ENCODE results near the gene MACROD2. TPM values are rescaled to one million over a fixed set of nuclear protein-coding genes. Genes with fewer than 3 reads are reported as not detected.

The MACROD2 gene
- total RNA-seq, 1 donor from 2014 or later = 2.4 TPM

DNA sequence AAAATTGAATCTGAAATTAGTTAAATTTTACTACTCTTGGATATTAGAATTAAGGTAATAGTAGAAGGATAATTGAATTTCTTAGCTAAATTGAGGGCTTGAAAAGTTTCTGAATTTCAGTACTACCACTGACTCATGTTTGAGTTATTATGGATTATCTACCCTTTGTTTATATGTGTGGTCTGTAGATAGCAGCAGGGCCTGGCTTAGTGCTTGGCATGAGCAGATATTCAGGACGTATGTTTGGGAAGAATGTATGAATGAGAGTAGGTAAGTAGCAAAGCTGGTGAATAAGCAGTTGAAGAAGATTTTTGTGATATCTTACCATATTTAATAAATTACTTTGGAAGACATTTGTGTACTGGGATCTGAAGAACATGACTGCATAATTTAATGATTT lies 152.7 kb downstream of the MACROD2 start:
- DNase-seq (ENCODE audit: low read depth) = peak; percentile 54
- no peaks in the 10 kb centered on the region for H3K9me3 Mint-ChIP-seq (ENCODE audit: unreplicated experiment)
- no peak overlapping the region for H3K4me3 ChIP-seq (ENCODE audit: insufficient read depth, low read depth, low read length)
- H3K79me2 ChIP-seq (ENCODE audit: insufficient read depth, low read length) = no peaks in the 10 kb centered on the region
- no peaks in the 10 kb centered on the region for H3K36me3 ChIP-seq (ENCODE audit: insufficient read depth, low read length)
- no peak overlapping the region for H3K9ac ChIP-seq (ENCODE audit: low read length)
- H4K20me1 ChIP-seq (ENCODE audit: insufficient read depth, low read length) = no peaks in the 10 kb centered on the region
- H3K4me1 ChIP-seq (ENCODE audit: insufficient read depth, low read length) = no peaks in the 10 kb centered on the region
- H3K27ac ChIP-seq (ENCODE audit: low read depth, low read length) = no peak overlapping the region
- no peak overlapping the region for H3K4me2 ChIP-seq (ENCODE audit: low read length)
- H3K36me3 Mint-ChIP-seq (ENCODE audit: low read depth, unreplicated experiment) = no peaks in the 10 kb centered on the region
- no peak for TF ChIP-seq EZH2 (IDR thresholded peaks at IDR 0.05; ENCODE audit: insufficient read depth, low read length)
- TF ChIP-seq, protein P1, sequence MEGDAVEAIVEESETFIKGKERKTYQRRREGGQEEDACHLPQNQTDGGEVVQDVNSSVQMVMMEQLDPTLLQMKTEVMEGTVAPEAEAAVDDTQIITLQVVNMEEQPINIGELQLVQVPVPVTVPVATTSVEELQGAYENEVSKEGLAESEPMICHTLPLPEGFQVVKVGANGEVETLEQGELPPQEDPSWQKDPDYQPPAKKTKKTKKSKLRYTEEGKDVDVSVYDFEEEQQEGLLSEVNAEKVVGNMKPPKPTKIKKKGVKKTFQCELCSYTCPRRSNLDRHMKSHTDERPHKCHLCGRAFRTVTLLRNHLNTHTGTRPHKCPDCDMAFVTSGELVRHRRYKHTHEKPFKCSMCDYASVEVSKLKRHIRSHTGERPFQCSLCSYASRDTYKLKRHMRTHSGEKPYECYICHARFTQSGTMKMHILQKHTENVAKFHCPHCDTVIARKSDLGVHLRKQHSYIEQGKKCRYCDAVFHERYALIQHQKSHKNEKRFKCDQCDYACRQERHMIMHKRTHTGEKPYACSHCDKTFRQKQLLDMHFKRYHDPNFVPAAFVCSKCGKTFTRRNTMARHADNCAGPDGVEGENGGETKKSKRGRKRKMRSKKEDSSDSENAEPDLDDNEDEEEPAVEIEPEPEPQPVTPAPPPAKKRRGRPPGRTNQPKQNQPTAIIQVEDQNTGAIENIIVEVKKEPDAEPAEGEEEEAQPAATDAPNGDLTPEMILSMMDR (IDR thresholded peaks at IDR 0.05; ENCODE audit: insufficient read depth, low read depth, low read length) = no peak
- H2AFZ ChIP-seq (ENCODE audit: low read depth, low read length) = no peak overlapping the region
- H3K27me3 ChIP-seq (ENCODE audit: insufficient read depth, low read length) = no peaks in the 10 kb centered on the region
- no peak overlapping the region for H3K27ac Mint-ChIP-seq (ENCODE audit: unreplicated experiment)
- H3K4me1 Mint-ChIP-seq (ENCODE audit: low read depth, unreplicated experiment) = peaks cover 6% of the 10 kb centered on the region
- no peaks in the 10 kb centered on the region for H3K9me3 ChIP-seq (ENCODE audit: insufficient read depth, low read depth, low read length)
- H3K27me3 Mint-ChIP-seq (ENCODE audit: low read depth, unreplicated experiment) = no peaks in the 10 kb centered on the region
- no peak overlapping the region for H3K4me3 Mint-ChIP-seq (ENCODE audit: unreplicated experiment)
- no peak for FAIRE-seq

DNA sequence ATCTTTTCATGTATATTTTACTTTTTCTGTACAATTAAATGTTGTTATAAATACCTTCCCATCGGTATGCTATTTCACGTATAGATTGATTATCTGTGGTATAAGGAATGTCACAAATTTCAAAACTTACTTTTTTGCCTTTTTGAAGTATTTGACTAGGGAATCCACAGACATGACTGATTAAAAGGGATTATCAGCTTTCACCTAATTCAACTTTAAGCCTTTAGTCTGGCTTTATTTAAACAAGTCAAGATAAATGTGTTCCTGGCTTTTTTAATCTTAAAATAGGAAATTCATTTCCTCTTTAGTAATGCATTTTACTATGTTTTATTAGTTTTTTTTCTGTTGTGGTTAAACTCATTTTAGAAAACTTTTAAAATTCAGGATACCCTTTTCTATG lies 160.0 kb downstream of the MACROD2 start:
- H3K9ac ChIP-seq (ENCODE audit: low read length) = no peak overlapping the region
- Mint-ChIP-seq H3K36me3 (ENCODE audit: low read depth, unreplicated experiment) (no peaks in the 10 kb centered on the region), H3K27me3 (ENCODE audit: low read depth, unreplicated experiment) (no peaks in the 10 kb centered on the region), H3K9me3 (ENCODE audit: unreplicated experiment) (no peaks in the 10 kb centered on the region), H3K4me3 (ENCODE audit: unreplicated experiment) (no peak overlapping the region), H3K4me1 (ENCODE audit: low read depth, unreplicated experiment) (no peaks in the 10 kb centered on the region), H3K27ac (ENCODE audit: unreplicated experiment) (no peak overlapping the region)
- no peaks in the 10 kb centered on the region for H3K27me3 ChIP-seq (ENCODE audit: insufficient read depth, low read length)
- H3K4me3 ChIP-seq (ENCODE audit: insufficient read depth, low read depth, low read length) = no peak overlapping the region
- no peaks in the 10 kb centered on the region for H3K4me1 ChIP-seq (ENCODE audit: insufficient read depth, low read length)
- no peak overlapping the region for H3K27ac ChIP-seq (ENCODE audit: low read depth, low read length)
- H3K79me2 ChIP-seq (ENCODE audit: insufficient read depth, low read length) = no peaks in the 10 kb centered on the region
- no peak for FAIRE-seq
- no peaks in the 10 kb centered on the region for H4K20me1 ChIP-seq (ENCODE audit: insufficient read depth, low read length)
- H3K4me2 ChIP-seq (ENCODE audit: low read length) = no peak overlapping the region
- DNase-seq (ENCODE audit: low read depth) = no peak
- no peak overlapping the region for H2AFZ ChIP-seq (ENCODE audit: low read depth, low read length)
- no peaks in the 10 kb centered on the region for H3K9me3 ChIP-seq (ENCODE audit: insufficient read depth, low read depth, low read length)
- TF ChIP-seq, protein P1 (IDR thresholded peaks at IDR 0.05; ENCODE audit: insufficient read depth, low read depth, low read length) = no peak
- TF ChIP-seq EZH2 (IDR thresholded peaks at IDR 0.05; ENCODE audit: insufficient read depth, low read length) = no peak
- H3K36me3 ChIP-seq (ENCODE audit: insufficient read depth, low read length) = no peaks in the 10 kb centered on the region

DNA sequence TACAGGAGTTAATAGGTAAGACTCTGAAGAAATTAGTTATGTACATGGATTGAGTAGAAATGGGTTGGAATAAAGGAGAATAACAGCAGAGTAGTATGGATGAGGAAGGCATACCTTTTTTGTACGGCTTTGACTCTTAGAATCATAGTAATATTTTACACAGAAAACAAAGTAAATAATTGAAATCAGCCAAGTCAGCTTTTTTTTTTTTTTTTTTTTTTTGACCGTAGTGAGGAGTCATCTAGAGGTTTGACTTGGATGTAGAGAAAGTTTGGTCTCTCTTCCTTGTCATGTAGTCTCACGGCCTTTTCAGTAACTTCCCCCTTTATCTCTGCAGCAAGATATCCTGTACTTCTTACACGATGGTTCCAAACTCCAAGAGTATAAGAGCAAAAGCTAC lies 183.2 kb downstream of the MACROD2 start:
- H2AFZ ChIP-seq (ENCODE audit: low read depth, low read length) = no peak overlapping the region
- DNase-seq (ENCODE audit: low read depth) (no peak), FAIRE-seq (no peak)
- H3K27me3 ChIP-seq (ENCODE audit: insufficient read depth, low read length) = no peaks in the 10 kb centered on the region
- H3K36me3 Mint-ChIP-seq (ENCODE audit: low read depth, unreplicated experiment) = peaks cover 3% of the 10 kb centered on the region
- H3K79me2 ChIP-seq (ENCODE audit: insufficient read depth, low read length) = no peaks in the 10 kb centered on the region
- H3K27ac Mint-ChIP-seq (ENCODE audit: unreplicated experiment) = no peak overlapping the region
- H3K4me3 Mint-ChIP-seq (ENCODE audit: unreplicated experiment) = no peak overlapping the region
- peaks cover 10% of the 10 kb centered on the region for H3K9me3 Mint-ChIP-seq (ENCODE audit: unreplicated experiment)
- TF ChIP-seq EZH2 (IDR thresholded peaks at IDR 0.05; ENCODE audit: insufficient read depth, low read length) = no peak
- TF ChIP-seq, protein P1 (IDR thresholded peaks at IDR 0.05; ENCODE audit: insufficient read depth, low read depth, low read length) = no peak
- H3K4me2 ChIP-seq (ENCODE audit: low read length) = no peak overlapping the region
- no peaks in the 10 kb centered on the region for H4K20me1 ChIP-seq (ENCODE audit: insufficient read depth, low read length)
- no peaks in the 10 kb centered on the region for H3K4me1 ChIP-seq (ENCODE audit: insufficient read depth, low read length)
- no peak overlapping the region for H3K27ac ChIP-seq (ENCODE audit: low read depth, low read length)
- H3K4me3 ChIP-seq (ENCODE audit: insufficient read depth, low read depth, low read length) = no peak overlapping the region
- peaks cover 1% of the 10 kb centered on the region for H3K4me1 Mint-ChIP-seq (ENCODE audit: low read depth, unreplicated experiment)
- H3K27me3 Mint-ChIP-seq (ENCODE audit: low read depth, unreplicated experiment) = no peaks in the 10 kb centered on the region
- no peaks in the 10 kb centered on the region for H3K36me3 ChIP-seq (ENCODE audit: insufficient read depth, low read length)
- H3K9me3 ChIP-seq (ENCODE audit: insufficient read depth, low read depth, low read length) = no peaks in the 10 kb centered on the region
- H3K9ac ChIP-seq (ENCODE audit: low read length) = no peak overlapping the region
